IMR-90 (cell line): ENCODE data around the gene GALNT9. TPM values are rescaled to one million over a fixed set of nuclear protein-coding genes. Genes with fewer than 3 reads are reported as not detected.
A peak's percentile ranks its signal among the peaks of the same experiment; 100 is the strongest.

Experiments
- ATAC-seq: fragments of 200-7000 bp; cut with Tn5 transposase; 2 replicates; pipeline ENCODE4 v1.9.1; 2020; ENCODE audit warnings: low read depth, mild to moderate bottlenecking, moderate library complexity
- BruUV-seq: library from RNA; stranded (reverse); fragments of 400-500 nt; replicated peaks from 2 replicates; lab custom pipeline; 2021; lab: Mats Ljungman, UMichigan
- CTCF ChIA-PET: fragments of 300-600 bp; formaldehyde crosslinking; extraction: SDS; loops from one replicate; lab custom pipeline; 2021; ENCODE audit warnings: antibody characterized with exemption; lab: Yijun Ruan, JAX
- POLR2A ChIA-PET: fragments of 300-600 bp; sonication (Branson Sonifier 250); formaldehyde crosslinking; loops from one replicate; lab custom pipeline; 2022; ENCODE audit warnings: antibody characterized with exemption; ENCODE audit not compliant: unreplicated experiment; lab: Charles Lee
- DNase-seq: peaks from one replicate; pipeline ENCODE4 v3.0.0; 2013
- H2AFZ ChIP-seq: replicated peaks from 2 replicates; pipeline ENCODE3; 2013; ENCODE audit warnings: low read length, mild to moderate bottlenecking; ENCODE audit not compliant: poor library complexity
- H2AK5ac ChIP-seq: 2 replicates; pipeline ENCODE4 v1.6.1; 2013; ENCODE audit warnings: low read depth, low read length, inconsistent platforms
- H2AK9ac ChIP-seq: replicated peaks from 2 replicates; pipeline ENCODE3; 2013; ENCODE audit warnings: mild to moderate bottlenecking, low read depth, low read length, moderate library complexity; ENCODE audit not compliant: poor library complexity
- H2BK120ac ChIP-seq: 2 replicates; pipeline ENCODE4 v1.6.1; 2013; ENCODE audit warnings: low read depth, low read length, inconsistent platforms
- H2BK15ac ChIP-seq: 3 replicates; pipeline ENCODE4 v1.6.1; 2013; ENCODE audit warnings: low read depth, low read length, inconsistent platforms
- H2BK20ac ChIP-seq: 2 replicates; pipeline ENCODE4 v1.6.1; 2013; ENCODE audit warnings: low read depth, mild to moderate bottlenecking, inconsistent platforms, low read length, moderate library complexity
- H2BK5ac ChIP-seq: 2 replicates; pipeline ENCODE4 v1.6.1; 2013; ENCODE audit warnings: mild to moderate bottlenecking, low read depth, low read length, inconsistent platforms; ENCODE audit not compliant: poor library complexity, severe bottlenecking
- H3K14ac ChIP-seq: replicated peaks from 2 replicates; pipeline ENCODE4 v1.6.1; 2013; ENCODE audit warnings: low read depth, low read length, inconsistent platforms
- H3K18ac ChIP-seq: 2 replicates; pipeline ENCODE4 v1.6.1; 2013; ENCODE audit warnings: low read depth, low read length, control low read depth
- H3K23ac ChIP-seq: 2 replicates; pipeline ENCODE4 v1.6.1; 2013; ENCODE audit warnings: low read depth, low read length, inconsistent platforms
- H3K27ac ChIP-seq: 2 replicates; pipeline ENCODE4 v1.5.1; 2013; ENCODE audit warnings: mild to moderate bottlenecking, control low read depth, low read length; ENCODE audit not compliant: insufficient read depth
- H3K27me3 ChIP-seq: 2 replicates; pipeline ENCODE4 v1.6.1; 2013; ENCODE audit warnings: low read length; ENCODE audit not compliant: control insufficient read depth, insufficient read depth
- H3K36me3 ChIP-seq: 2 replicates; pipeline ENCODE4 v1.6.1; 2013; ENCODE audit warnings: low read length, mixed read lengths; ENCODE audit not compliant: control insufficient read depth, insufficient read depth
- H3K4ac ChIP-seq: 2 replicates; pipeline ENCODE4 v1.6.1; 2013; ENCODE audit warnings: low read depth, low read length, inconsistent platforms
- H3K4me1 ChIP-seq: 2 replicates; pipeline ENCODE4 v1.6.1; 2013; ENCODE audit warnings: low read length, mixed read lengths; ENCODE audit not compliant: control insufficient read depth, insufficient read depth
- H3K4me2 ChIP-seq: 2 replicates; pipeline ENCODE4 v1.6.1; 2013; ENCODE audit warnings: low read depth, mild to moderate bottlenecking, control low read depth, low read length, moderate library complexity
- H3K4me3 ChIP-seq: 2 replicates; pipeline ENCODE4 v1.5.1; 2013; ENCODE audit warnings: low read depth, mild to moderate bottlenecking, control low read depth, low read length, moderate library complexity; ENCODE audit not compliant: insufficient read depth
- H3K56ac ChIP-seq: 2 replicates; pipeline ENCODE4 v1.6.1; 2013; ENCODE audit warnings: low read length, inconsistent platforms; ENCODE audit not compliant: insufficient read depth; ENCODE audit errors: extremely low read depth
- H3K79me1 ChIP-seq, 2 experiments: 2 replicates each; pipeline ENCODE4 v1.6.1; 2013; ENCODE audit warnings: low read length in 2 of 2, inconsistent platforms in 1 of 2, low read depth in 1 of 2
- H3K9ac ChIP-seq: 2 replicates; pipeline ENCODE4 v1.6.1; 2013; ENCODE audit warnings: low read depth, low read length, control low read depth
- H3K9me1 ChIP-seq: 2 replicates; pipeline ENCODE4 v1.6.1; 2013; ENCODE audit warnings: low read length, inconsistent platforms; ENCODE audit not compliant: insufficient read depth
- H3K9me3 ChIP-seq: 2 replicates; pipeline ENCODE4 v1.6.1; 2013; ENCODE audit warnings: low read length; ENCODE audit not compliant: control insufficient read depth, insufficient read depth
- H4K20me1 ChIP-seq: 2 replicates; pipeline ENCODE4 v1.6.1; 2013; ENCODE audit warnings: low read length, inconsistent platforms; ENCODE audit not compliant: insufficient read depth
- H4K5ac ChIP-seq: 2 replicates; pipeline ENCODE4 v1.6.1; 2013; ENCODE audit warnings: mild to moderate bottlenecking, low read depth, low read length, control low read depth
- H4K8ac ChIP-seq, 2 experiments: 2 replicates each; pipeline ENCODE4 v1.6.1; 2013; ENCODE audit warnings: low read depth in 2 of 2, low read length in 2 of 2, control low read depth in 1 of 2, inconsistent platforms in 1 of 2
- H4K91ac ChIP-seq: 2 replicates; pipeline ENCODE4 v1.6.1; 2013; ENCODE audit warnings: low read depth, low read length, inconsistent platforms; ENCODE audit not compliant: insufficient read depth
- CEBPB ChIP-seq: IDR thresholded peaks from 2 replicates; pipeline ENCODE4 v1.6.1; 2012; ENCODE audit warnings: low read depth, low read length, improper control_type of control experiment
- MAZ ChIP-seq: IDR thresholded peaks from 2 replicates; pipeline ENCODE4 v1.6.1; 2012; ENCODE audit warnings: low read depth, mild to moderate bottlenecking, low read length, improper control_type of control experiment, moderate library complexity, borderline replicate concordance
- NFE2L2 ChIP-seq: fragments of 150-350 bp; IDR thresholded peaks from 2 replicates; pipeline ENCODE4 v1.6.1; 2016; ENCODE audit warnings: low read depth, mild to moderate bottlenecking, low read length
- RFX5 ChIP-seq: IDR thresholded peaks from 2 replicates; pipeline ENCODE4 v1.8.0; 2012; ENCODE audit warnings: low read depth, mild to moderate bottlenecking, low read length, moderate library complexity
- SMC3 ChIP-seq: fragments of 150-350 bp; IDR thresholded peaks from 2 replicates; pipeline ENCODE4 v1.6.1; 2016; ENCODE audit warnings: low read depth, mild to moderate bottlenecking, antibody characterized with exemption, low read length, moderate library complexity
- WGBS, 2 experiments: methylation state at CpG; one replicate each; pipeline versions ENCODE4 v1.1.5 to v1.1.7; 2013; ENCODE audit warnings: missing lambda C conversion rate in 2 of 2; ENCODE audit not compliant: insufficient read length in 1 of 2; ENCODE audit errors: extremely low coverage in 2 of 2; 5-methylcytosine and 5-hydroxymethylcytosine counted together
- dilution Hi-C: fragments of 300-500 bp; cut with HindIII; formaldehyde crosslinking; loops from one replicate; pipeline ENCODE4 v1.14.3; 2018; ENCODE audit warnings: low sequenced_read_pairs; ENCODE audit not compliant: unreplicated experiment
- in situ Hi-C: fragments of 300-500 bp; cut with MboI; formaldehyde crosslinking; loops from 3 replicates; pipeline ENCODE4 v1.14.3; 2019; ENCODE audit warnings: low sequenced_read_pairs, inconsistent platforms, mixed read lengths
- intact Hi-C: fragments of 100-400 bp; cut with micrococcal nuclease; formaldehyde crosslinking; loops from 2 replicates; pipeline ENCODE4 v1.10.0; 2022
- polyA plus RNA-seq, 3 experiments: library from polyadenylated mRNA; depleted of rRNA; stranded (reverse); fragments of >200 nt; gene quantifications; 2 replicates each; pipeline ENCODE4 v1.2.3, GENCODE V29; 2012; ENCODE audit warnings: low replicate concordance in 1 of 3
- total RNA-seq: library from RNA; depleted of rRNA; stranded (reverse); fragments of >200 nt; gene quantifications from 2 replicates; pipeline ENCODE4 v1.2.3, GENCODE V29; 2012
- TF ChIP-seq, protein P1 (sequence below): fragments of 150-350 bp; IDR thresholded peaks from 2 replicates; pipeline ENCODE4 v1.6.1; 2017; ENCODE audit warnings: mild to moderate bottlenecking, antibody characterized with exemption, low read length, low read depth

GALNT9 gene
- total and polyA plus RNA-seq, 2 of the 4 experiments (the other 2 are of a cell fraction): under 0.01 to 0.12 TPM

DNA sequence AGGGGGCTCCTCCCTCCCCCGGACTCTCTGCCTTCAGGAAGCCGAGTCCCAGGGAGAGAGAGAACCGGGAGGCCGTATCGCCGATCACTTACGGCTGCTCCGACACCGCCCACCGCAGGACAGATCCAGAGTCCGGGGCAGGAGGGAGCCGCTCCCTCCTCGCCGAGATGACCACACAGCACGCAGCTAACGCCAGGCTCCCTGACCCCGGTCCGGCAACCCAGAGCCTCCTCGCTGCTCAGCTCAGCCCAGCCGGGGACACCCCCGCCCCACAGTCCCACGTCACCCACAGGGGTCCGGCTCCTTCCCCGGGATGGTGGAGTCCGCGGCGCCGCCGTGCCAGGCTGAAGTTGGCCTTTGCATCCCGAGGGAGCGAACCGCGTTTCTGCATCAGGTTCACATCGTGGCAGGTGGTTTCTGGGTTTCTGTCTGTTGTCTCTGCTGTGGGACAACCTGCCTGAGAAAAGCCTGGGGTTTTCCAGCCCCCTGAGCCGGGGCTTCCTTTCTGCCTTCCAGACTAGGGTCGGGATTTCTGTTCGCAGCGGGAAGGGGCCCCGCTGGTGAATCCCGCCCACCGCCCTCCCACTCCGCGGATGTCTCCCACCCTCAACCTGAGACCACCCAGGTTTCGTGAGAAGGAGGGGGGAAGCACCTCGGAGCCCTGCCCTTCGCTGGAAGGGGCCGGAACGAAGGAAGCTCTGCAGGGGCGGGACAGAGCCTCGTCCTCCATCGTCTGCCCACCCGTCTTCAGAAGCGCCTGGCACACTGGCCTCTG, 123.9 kb downstream of the GALNT9 start:
- Histone ChIP-seq H3K9ac (no peak overlapping the region), H2BK15ac (no peak overlapping the region), H3K9me3 (peaks cover 2% of the 10 kb centered on the region; the same call in 1 of the 2 replicates), H3K18ac (no peak overlapping the region), H3K79me1 (no peaks in the 10 kb centered on the region), H2BK120ac (no peak overlapping the region), H3K4ac (no peak overlapping the region), H3K14ac (no peak overlapping the region), H3K36me3 (no peaks in the 10 kb centered on the region), H3K4me3 (no peak overlapping the region), H3K56ac (no peak overlapping the region), H3K4me2 (no peak overlapping the region; the same call in 1 of the 2 replicates), H4K20me1 (no peaks in the 10 kb centered on the region), H3K4me1 (no peaks in the 10 kb centered on the region), H2BK20ac (no peak overlapping the region), H3K23ac (no peak overlapping the region), H3K9me1 (no peaks in the 10 kb centered on the region), H2AK5ac (no peak overlapping the region), H4K91ac (no peak overlapping the region), H2BK5ac (no peak overlapping the region), H3K27ac (no peak overlapping the region), H4K8ac (no peak overlapping the region), H2AFZ (peak overlapping the region; percentile 56), H2AK9ac (no peak overlapping the region), H3K27me3 (peaks cover 30% of the 10 kb centered on the region), H4K5ac (no peak overlapping the region)
- in situ Hi-C loops (no loop called here), dilution Hi-C loops (no loop called here), intact Hi-C loops (no loop called here)
- ChIA-PET POLR2A (no interaction called here), CTCF (no interaction called here)
- DNase-seq (no peak), ATAC-seq (peak; percentile 59)
- 3% methylated on average over 13 of the region's 53 CpGs; no CpG with 5 or more reads in 1 of the 2 experiments for WGBS, 2 experiments
- no TSS peak for BruUV-seq
- no peak for TF ChIP-seq SMC3
- TF ChIP-seq MAZ: no peak
- TF ChIP-seq, protein P1, sequence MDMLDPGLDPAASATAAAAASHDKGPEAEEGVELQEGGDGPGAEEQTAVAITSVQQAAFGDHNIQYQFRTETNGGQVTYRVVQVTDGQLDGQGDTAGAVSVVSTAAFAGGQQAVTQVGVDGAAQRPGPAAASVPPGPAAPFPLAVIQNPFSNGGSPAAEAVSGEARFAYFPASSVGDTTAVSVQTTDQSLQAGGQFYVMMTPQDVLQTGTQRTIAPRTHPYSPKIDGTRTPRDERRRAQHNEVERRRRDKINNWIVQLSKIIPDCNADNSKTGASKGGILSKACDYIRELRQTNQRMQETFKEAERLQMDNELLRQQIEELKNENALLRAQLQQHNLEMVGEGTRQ: no peak
- TF ChIP-seq NFE2L2: no peak
- TF ChIP-seq CEBPB: no peak
- TF ChIP-seq RFX5: no peak
